Hepatocyte (in vitro differentiated cells): ENCODE measurements around the gene MORC3.

Experiments used
- EZH2 ChIP-seq: fragments of 200-600 bp; sonication (generic); IDR thresholded peaks from 2 replicates; pipeline ENCODE4 v1.6.1; 2016; ENCODE audit warnings: antibody characterized with exemption, mild to moderate bottlenecking, borderline replicate concordance
- TF ChIP-seq, protein P1 (sequence below): fragments of 200-600 bp; sonication (generic); IDR thresholded peaks from 2 replicates; pipeline ENCODE4 v1.5.1; 2016; ENCODE audit warnings: antibody characterized with exemption, mild to moderate bottlenecking; ENCODE audit not compliant: poor library complexity

- TF ChIP-seq EZH2: no peak
- TF ChIP-seq, protein P1, sequence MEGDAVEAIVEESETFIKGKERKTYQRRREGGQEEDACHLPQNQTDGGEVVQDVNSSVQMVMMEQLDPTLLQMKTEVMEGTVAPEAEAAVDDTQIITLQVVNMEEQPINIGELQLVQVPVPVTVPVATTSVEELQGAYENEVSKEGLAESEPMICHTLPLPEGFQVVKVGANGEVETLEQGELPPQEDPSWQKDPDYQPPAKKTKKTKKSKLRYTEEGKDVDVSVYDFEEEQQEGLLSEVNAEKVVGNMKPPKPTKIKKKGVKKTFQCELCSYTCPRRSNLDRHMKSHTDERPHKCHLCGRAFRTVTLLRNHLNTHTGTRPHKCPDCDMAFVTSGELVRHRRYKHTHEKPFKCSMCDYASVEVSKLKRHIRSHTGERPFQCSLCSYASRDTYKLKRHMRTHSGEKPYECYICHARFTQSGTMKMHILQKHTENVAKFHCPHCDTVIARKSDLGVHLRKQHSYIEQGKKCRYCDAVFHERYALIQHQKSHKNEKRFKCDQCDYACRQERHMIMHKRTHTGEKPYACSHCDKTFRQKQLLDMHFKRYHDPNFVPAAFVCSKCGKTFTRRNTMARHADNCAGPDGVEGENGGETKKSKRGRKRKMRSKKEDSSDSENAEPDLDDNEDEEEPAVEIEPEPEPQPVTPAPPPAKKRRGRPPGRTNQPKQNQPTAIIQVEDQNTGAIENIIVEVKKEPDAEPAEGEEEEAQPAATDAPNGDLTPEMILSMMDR: no peak
Measured at GRCh38 chr21:36423771-36424433, 103.9 kb downstream of the MORC3 start.
